ENCODE results near the gene RABGAP1L. TPM values are rescaled to one million over a fixed set of nuclear protein-coding genes. Genes with fewer than 3 reads are reported as not detected.

Gene RABGAP1L
- total and polyA plus RNA-seq, 2 of the 8 experiments (the other 6 are each of a cell fraction or from before 2014, with no cell fraction given), result 33.3 to 156 TPM

DNA sequence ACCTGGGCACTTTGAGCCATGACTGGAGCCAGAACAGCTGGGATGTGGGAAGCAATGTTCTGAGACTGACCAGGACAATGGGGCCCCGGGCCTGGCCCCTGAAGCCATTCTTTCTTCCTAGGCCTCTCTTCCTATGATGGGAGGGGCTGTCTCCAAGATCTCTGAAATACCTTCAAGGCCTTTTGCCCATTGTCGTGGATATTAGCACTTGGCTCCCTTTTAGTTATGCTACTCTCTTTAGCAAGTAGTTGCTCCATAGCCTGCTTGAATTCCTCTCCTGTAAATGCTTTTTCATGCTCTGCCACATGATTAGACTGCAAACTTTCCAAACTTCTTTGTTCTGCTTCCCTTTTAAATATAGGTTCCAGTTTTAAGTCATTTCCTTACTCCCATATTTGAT lies 577.5 kb downstream of the RABGAP1L start:
- no peak overlapping the region for H3K4me2 ChIP-seq (ENCODE audit: insufficient read depth in 1 of 2, low read depth in 2 of 2, low read length in 2 of 2)
- no peak overlapping the region for H2BK12ac ChIP-seq (ENCODE audit: low read depth, low read length)
- H4K91ac ChIP-seq (replicated peaks; ENCODE audit: insufficient read length, low read length), result no peak overlapping the region
- no peak overlapping the region for H3K27ac ChIP-seq (ENCODE audit: low read depth, low read length)
- H3K4ac ChIP-seq (replicated peaks; ENCODE audit: insufficient read length, low read depth, low read length), result no peak overlapping the region
- no peak overlapping the region for H2AFZ ChIP-seq (ENCODE audit: low read length)
- no peak for FAIRE-seq
- TF ChIP-seq HDAC6 (IDR thresholded peaks at IDR 0.05; ENCODE audit: low read depth, low read length) (no peak), BCL11A (IDR thresholded peaks at IDR 0.05; ENCODE audit: low read depth in 2 of 2, low read length in 2 of 2) (no peak), FOSL1 (IDR thresholded peaks at IDR 0.05; ENCODE audit: insufficient read depth, low read depth, low read length) (no peak), TAF1 (IDR thresholded peaks at IDR 0.05; ENCODE audit: low read depth, low read length) (no peak), SIX5 (IDR thresholded peaks at IDR 0.05; ENCODE audit: low read depth, low read length) (no peak), CEBPB (IDR thresholded peaks at IDR 0.05; ENCODE audit: low read depth, low read length) (no peak), SIN3A (conservative IDR thresholded peaks at IDR 0.05 in 1 of 2, IDR thresholded peaks at IDR 0.05 in 1 of 2; ENCODE audit: low read depth in 1 of 2, low read length in 2 of 2) (no peak), BRCA1 (IDR thresholded peaks at IDR 0.05; ENCODE audit: low read depth, low read length) (no peak), CTBP2 (IDR thresholded peaks at IDR 0.05; ENCODE audit: borderline replicate concordance, insufficient read depth, insufficient read length, low read length) (no peak), JUND (IDR thresholded peaks at IDR 0.05; ENCODE audit: low read length) (no peak), EGR1 (IDR thresholded peaks at IDR 0.05; ENCODE audit: borderline replicate concordance, low read depth, low read length) (no peak), POLR2AphosphoS5 (IDR thresholded peaks at IDR 0.05; ENCODE audit: low read depth, low read length) (no peak), CHD1 (IDR thresholded peaks at IDR 0.05; ENCODE audit: low read depth, low read length) (no peak), TCF12 (IDR thresholded peaks at IDR 0.05; ENCODE audit: low read depth, low read length) (no peak)
- TF ChIP-seq, protein P1, sequence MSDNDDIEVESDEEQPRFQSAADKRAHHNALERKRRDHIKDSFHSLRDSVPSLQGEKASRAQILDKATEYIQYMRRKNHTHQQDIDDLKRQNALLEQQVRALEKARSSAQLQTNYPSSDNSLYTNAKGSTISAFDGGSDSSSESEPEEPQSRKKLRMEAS (IDR thresholded peaks at IDR 0.05), result no peak
- no peak overlapping the region for H4K8ac ChIP-seq (ENCODE audit: extremely low read depth, insufficient read depth, low read length)
- H3K56ac ChIP-seq (replicated peaks; ENCODE audit: insufficient read length, low read depth, low read length), result no peak overlapping the region
- H3K36me3 ChIP-seq (ENCODE audit: control insufficient read depth in 2 of 4, insufficient read depth in 4 of 4, low read length in 3 of 4), result no peaks in the 10 kb centered on the region; a peak in 1 of 8 replicates
- no peak overlapping the region for H2BK5ac ChIP-seq (ENCODE audit: low read depth, low read length)
- no peaks in the 10 kb centered on the region for H4K20me1 ChIP-seq (replicated peaks in 1 of 2; ENCODE audit: control insufficient read depth in 1 of 2, insufficient read depth in 2 of 2, low read length in 2 of 2)
- H4K5ac ChIP-seq (ENCODE audit: insufficient read length, low read depth, low read length), result no peak overlapping the region
- no peak overlapping the region for H2BK15ac ChIP-seq (ENCODE audit: low read length)
- ChIA-PET CTCF (ENCODE audit: partially characterized antibody) (interaction anchor here (1.2 kb wide), 1 partner anchor 324 kb away, joined by 3 read pairs; no protein-coding TSS in a partner anchor), POLR2A (ENCODE audit: partially characterized antibody) (interaction anchor here (0.8 kb wide), 1 partner anchor 14 kb away, joined by 3 read pairs; no protein-coding TSS in a partner anchor)
- peaks cover 3 to 9% of the 10 kb centered on the region in 2 experiments; a peak in 1 of 4 replicates for H3K9me3 ChIP-seq (ENCODE audit: insufficient read depth in 2 of 2, low read depth in 1 of 2, low read length in 1 of 2)
- 88% methylated on average over 2 of the region's 2 CpGs; no CpG with 5 or more reads in 1 of the 2 experiments for WGBS, 2 experiments (ENCODE audit: extremely low coverage in 1 of 2, insufficient coverage in 1 of 2, insufficient read length in 1 of 2, insufficient replicate concordance in 2 of 2, low coverage in 1 of 2, low lambda C conversion rate in 2 of 2, missing lambda C conversion rate in 1 of 2)
- H3K4me1 ChIP-seq (replicated peaks in 1 of 4; ENCODE audit: control insufficient read depth in 3 of 4, insufficient read depth in 4 of 4, low read length in 3 of 4), result no peaks in the 10 kb centered on the region
- H3K79me2 ChIP-seq (ENCODE audit: control insufficient read depth in 1 of 2, insufficient read depth in 2 of 2, low read length in 2 of 2), result no peaks in the 10 kb centered on the region
- no peaks in the 10 kb centered on the region for H3K23me2 ChIP-seq (ENCODE audit: low read depth, low read length)
- no peak overlapping the region for H3K23ac ChIP-seq (ENCODE audit: insufficient read length)
- H3K79me1 ChIP-seq (ENCODE audit: low read depth, low read length), result no peaks in the 10 kb centered on the region
- no peak overlapping the region for H2BK120ac ChIP-seq (replicated peaks; ENCODE audit: low read depth, low read length)
- no peak overlapping the region for H3K14ac ChIP-seq (ENCODE audit: insufficient read length)
- H3K27me3 ChIP-seq (replicated peaks in 1 of 4; ENCODE audit: control insufficient read depth in 3 of 4, extremely low read depth in 1 of 4, insufficient read depth in 3 of 4, low read length in 3 of 4), result no peaks in the 10 kb centered on the region
- H3K18ac ChIP-seq (ENCODE audit: extremely low read depth, low read length), result no peak overlapping the region
- DNase-seq (ENCODE audit: low read depth in 1 of 2, low spot score in 2 of 2), result no peak
- no peak overlapping the region for H3K9ac ChIP-seq (replicated peaks in 1 of 4; ENCODE audit: extremely low read depth in 1 of 4, low read depth in 3 of 4, low read length in 3 of 4)
- no peak overlapping the region for H2AK5ac ChIP-seq (ENCODE audit: low read depth, low read length)
- no peak overlapping the region for H3K4me3 ChIP-seq (ENCODE audit: extremely low read depth in 1 of 4, insufficient read depth in 2 of 4, low read depth in 3 of 4, low read length in 4 of 4)
- no peak overlapping the region for H2BK20ac ChIP-seq (ENCODE audit: low read length)

Data from H1 (cell line).